Measurements from ENCODE around the gene KAT6B. TPM values are rescaled to one million over a fixed set of nuclear protein-coding genes. Genes with fewer than 3 reads are reported as not detected.

The KAT6B gene
- total and polyA plus RNA-seq, 10 of the 15 experiments (the other 5 are each of a cell fraction or from before 2014, with no cell fraction given) = 2.7 to 22.6 (median 15.7) TPM

DNA sequence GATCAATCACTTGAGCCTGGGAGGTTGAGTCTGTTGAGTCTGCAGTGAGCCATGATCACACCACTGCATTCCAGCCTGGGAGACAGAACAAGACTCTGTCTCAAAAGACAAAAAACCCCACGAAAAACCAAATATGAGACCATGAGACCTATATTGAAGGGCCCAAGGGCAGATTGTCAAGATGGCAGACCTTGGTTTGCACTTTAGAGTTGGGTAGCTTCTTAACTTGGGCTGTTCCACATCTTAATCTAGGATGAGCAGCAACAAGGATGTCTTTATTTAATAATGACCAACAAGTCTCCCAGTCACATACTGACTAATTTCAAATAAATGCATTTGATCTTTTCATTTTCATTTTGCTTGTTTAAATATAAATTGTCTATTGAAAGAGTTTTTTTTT lies 43.8 kb downstream of the KAT6B start (continued):
- TF ChIP-seq, protein P1, sequence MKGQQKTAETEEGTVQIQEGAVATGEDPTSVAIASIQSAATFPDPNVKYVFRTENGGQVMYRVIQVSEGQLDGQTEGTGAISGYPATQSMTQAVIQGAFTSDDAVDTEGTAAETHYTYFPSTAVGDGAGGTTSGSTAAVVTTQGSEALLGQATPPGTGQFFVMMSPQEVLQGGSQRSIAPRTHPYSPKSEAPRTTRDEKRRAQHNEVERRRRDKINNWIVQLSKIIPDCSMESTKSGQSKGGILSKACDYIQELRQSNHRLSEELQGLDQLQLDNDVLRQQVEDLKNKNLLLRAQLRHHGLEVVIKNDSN (IDR thresholded peaks at IDR 0.05; ENCODE audit: borderline replicate concordance, extremely low read length, insufficient read depth, low read depth, low read length) = no peak

DNA sequence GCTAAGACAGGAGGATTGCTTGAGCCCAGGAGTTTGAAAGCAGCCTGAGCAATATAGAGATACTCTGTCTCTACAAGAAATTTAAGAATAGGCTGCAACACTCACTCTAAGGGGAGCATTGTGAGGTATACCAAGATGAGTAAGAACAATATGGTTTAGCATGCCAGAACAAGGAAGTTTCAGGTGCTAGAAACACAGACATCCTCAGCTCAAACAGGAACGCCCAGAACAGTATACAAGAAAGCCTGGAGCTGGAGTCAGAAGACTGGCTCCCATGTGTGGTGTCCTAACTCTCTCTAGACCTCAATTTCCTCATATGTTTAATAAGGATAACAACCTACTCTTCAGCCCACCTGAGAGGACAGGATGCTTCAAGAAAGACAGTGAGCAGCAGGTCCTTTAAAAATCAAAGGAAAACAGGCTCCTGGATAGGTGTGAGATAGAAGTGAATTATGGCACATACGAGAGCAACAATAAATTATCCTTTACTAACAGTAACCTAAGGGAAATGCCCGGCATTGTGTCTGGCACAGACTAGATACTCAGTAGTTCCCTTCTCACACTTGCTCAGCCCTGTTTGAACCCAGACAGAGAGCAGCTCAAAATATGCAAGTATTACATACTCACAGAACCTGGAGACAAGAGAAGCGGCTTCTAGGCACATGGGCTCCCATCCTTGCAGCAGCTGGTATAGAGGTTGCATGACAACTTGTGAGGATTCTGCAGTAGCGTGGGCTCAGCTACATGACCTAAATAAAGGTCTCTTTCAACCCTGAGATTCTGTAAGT lies 45.4 kb downstream of the KAT6B start:
- intact Hi-C loops (cut with micrococcal nuclease; ENCODE audit: unreplicated experiment) (no loop called here), in situ Hi-C loops (cut with MboI) (no loop called here)
- CTCF ChIA-PET = interaction anchor here (0.7 to 1.8 kb wide), 6 partner anchors 12 to 229 kb away, joined by 3 to 10 read pairs (median 4); no protein-coding TSS in a partner anchor
- Histone ChIP-seq H4K20me1 (ENCODE audit: control insufficient read depth, insufficient read depth) (no peaks in the 10 kb centered on the region), H3K27me3 (replicated peaks in 1 of 2; ENCODE audit: control insufficient read depth in 2 of 2, insufficient read depth in 2 of 2, low read length in 1 of 2) (no peaks in the 10 kb centered on the region), H3K9ac (ENCODE audit: control insufficient read depth, insufficient read depth, low read length) (peak overlapping the region; percentile 15), H3K36me3 (ENCODE audit: control insufficient read depth in 2 of 2, insufficient read depth in 2 of 2, low read length in 1 of 2) (no peaks in the 10 kb centered on the region), H3K9me3 (replicated peaks; ENCODE audit: control insufficient read depth, insufficient read depth, low read length) (no peaks in the 10 kb centered on the region), H3K79me2 (ENCODE audit: control insufficient read depth, insufficient read depth, low read length) (peaks cover 39% of the 10 kb centered on the region), H3K4me3 (peak overlapping the region; percentile 37; the same call in 1 of the 2 replicates), H3K27ac (ENCODE audit: control insufficient read depth, insufficient read depth) (peak overlapping the region; percentile 61), H3K4me2 (ENCODE audit: control insufficient read depth, insufficient read depth) (peak overlapping the region; percentile 90), H3K4me1 (ENCODE audit: control insufficient read depth, insufficient read depth, low read length) (peaks cover 32% of the 10 kb centered on the region), H2AFZ (ENCODE audit: control insufficient read depth, low read depth, low read length) (peak overlapping the region; percentile 13)
- 55% methylated on average over 5 of the region's 5 CpGs for WGBS (ENCODE audit: insufficient coverage, insufficient replicate concordance, low lambda C conversion rate, missing lambda C conversion rate)
- SMC1A ChIA-PET (ENCODE audit: uncharacterized antibody, unreplicated experiment) = interaction anchor here (0.6 to 12.8 kb wide), 21 partner anchors 9 to 452 kb away, joined by 3 to 175 read pairs (median 4); partner anchors contain the start of gene KAT6B
- FAIRE-seq (peak; percentile 76), ATAC-seq (peak; percentile 96), DNase-seq (ENCODE audit: low read depth, low spot score) (peak; percentile 72)
- no TSS peak for BruUV-seq (replicated peaks)
- RAD21 ChIA-PET (ENCODE audit: unreplicated experiment) = interaction anchor here (0.6 to 2.0 kb wide), 15 partner anchors 10 to 512 kb away, joined by 3 to 11 read pairs (median 3); no protein-coding TSS in a partner anchor
- POLR2A ChIA-PET = interaction anchor here (0.6 to 2.5 kb wide), 9 partner anchors 17 to 312 kb away, joined by 3 to 11 read pairs (median 3); no protein-coding TSS in a partner anchor
- TF ChIP-seq IRF4 (IDR thresholded peaks at IDR 0.05; ENCODE audit: low read depth, low read length) = peak; percentile 78; the same call in 1 of the 2 replicates
- no peak for TF ChIP-seq SIX5 (IDR thresholded peaks at IDR 0.05; ENCODE audit: low read depth, low read length, severe bottlenecking)
- TF ChIP-seq SP1 (IDR thresholded peaks at IDR 0.05; ENCODE audit: low read depth, low read length) = peak; percentile 84
- peak; percentile 51; the same call in 1 of the 2 replicates for TF ChIP-seq MTA2 (IDR thresholded peaks at IDR 0.05; ENCODE audit: low read depth)
- TF ChIP-seq YY1 (IDR thresholded peaks at IDR 0.05; ENCODE audit: low read depth, low read length) = 0 out of 2 replicates have a peak, but pooled peaks have one; percentile 37
- TF ChIP-seq TCF12 (IDR thresholded peaks at IDR 0.05; ENCODE audit: low read depth, low read length) = peak; percentile 89
- TF ChIP-seq MTA3 (IDR thresholded peaks at IDR 0.05; ENCODE audit: borderline replicate concordance, low read length) = peak; percentile 26
- TF ChIP-seq, protein P2, sequence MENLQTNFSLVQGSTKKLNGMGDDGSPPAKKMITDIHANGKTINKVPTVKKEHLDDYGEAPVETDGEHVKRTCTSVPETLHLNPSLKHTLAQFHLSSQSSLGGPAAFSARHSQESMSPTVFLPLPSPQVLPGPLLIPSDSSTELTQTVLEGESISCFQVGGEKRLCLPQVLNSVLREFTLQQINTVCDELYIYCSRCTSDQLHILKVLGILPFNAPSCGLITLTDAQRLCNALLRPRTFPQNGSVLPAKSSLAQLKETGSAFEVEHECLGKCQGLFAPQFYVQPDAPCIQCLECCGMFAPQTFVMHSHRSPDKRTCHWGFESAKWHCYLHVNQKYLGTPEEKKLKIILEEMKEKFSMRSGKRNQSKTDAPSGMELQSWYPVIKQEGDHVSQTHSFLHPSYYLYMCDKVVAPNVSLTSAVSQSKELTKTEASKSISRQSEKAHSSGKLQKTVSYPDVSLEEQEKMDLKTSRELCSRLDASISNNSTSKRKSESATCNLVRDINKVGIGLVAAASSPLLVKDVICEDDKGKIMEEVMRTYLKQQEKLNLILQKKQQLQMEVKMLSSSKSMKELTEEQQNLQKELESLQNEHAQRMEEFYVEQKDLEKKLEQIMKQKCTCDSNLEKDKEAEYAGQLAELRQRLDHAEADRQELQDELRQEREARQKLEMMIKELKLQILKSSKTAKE (IDR thresholded peaks at IDR 0.05; ENCODE audit: low read depth, poor library complexity, severe bottlenecking) = peak; percentile 58
- no peak for TF ChIP-seq RELA (IDR thresholded peaks at IDR 0.05; ENCODE audit: borderline replicate concordance, partially characterized antibody)
- TF ChIP-seq WRNIP1 (IDR thresholded peaks at IDR 0.05; ENCODE audit: borderline replicate concordance, low read depth, low read length) = no peak
- TF ChIP-seq EGR1 (IDR thresholded peaks at IDR 0.05; ENCODE audit: borderline replicate concordance in 1 of 2, low read depth in 2 of 2, low read length in 2 of 2) = 0 out of 3 replicates have a peak, but pooled peaks of 1 of the 2 experiments have one; percentile 39
- no peak for TF ChIP-seq ZBED1 (IDR thresholded peaks at IDR 0.05; ENCODE audit: borderline replicate concordance)
- 0 out of 2 replicates have a peak, but pooled peaks have one; percentile 21 for TF ChIP-seq GATAD2B (conservative IDR thresholded peaks at IDR 0.05; ENCODE audit: low read depth)
- TF ChIP-seq SRF (IDR thresholded peaks at IDR 0.05; ENCODE audit: low read depth in 2 of 2, low read length in 2 of 2) = no peak
- TF ChIP-seq NBN (IDR thresholded peaks at IDR 0.05) = 0 out of 2 replicates have a peak, but pooled peaks have one; percentile 32
- TF ChIP-seq EP300 (IDR thresholded peaks at IDR 0.05; ENCODE audit: borderline replicate concordance in 1 of 2, control insufficient read depth in 1 of 2, low read depth in 2 of 2, low read length in 2 of 2) = peak in 1 of 2 experiments; percentile 56; a peak in 1 of 4 replicates
- peak; percentile 29; the same call in 1 of the 2 replicates for TF ChIP-seq CREB1 (IDR thresholded peaks at IDR 0.05; ENCODE audit: low read depth)
- TF ChIP-seq FOS (IDR thresholded peaks at IDR 0.05; ENCODE audit: borderline replicate concordance, extremely low read depth, insufficient read length) = no peak
